ENCODE results near the gene BMAL1.

Gene BMAL1

DNA sequence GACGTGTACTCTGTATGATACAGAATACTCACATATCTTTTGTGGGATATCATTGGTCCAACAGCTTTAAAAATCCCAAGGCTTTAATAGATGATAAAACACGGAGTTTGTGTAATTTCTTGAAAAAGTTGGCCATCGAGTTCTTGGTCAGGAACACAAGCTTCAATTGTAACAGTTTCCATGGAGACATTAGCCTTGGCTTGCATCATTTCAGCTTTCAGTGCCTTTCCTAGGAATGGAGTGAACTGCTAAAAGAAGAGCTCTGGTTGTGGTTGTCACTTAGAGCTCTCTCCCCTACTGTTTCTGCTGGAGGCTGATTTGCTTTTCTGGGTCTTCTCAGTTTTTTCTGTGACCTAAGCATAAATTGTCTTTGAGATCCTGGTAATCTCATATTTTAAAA lies 14.2 kb downstream of the BMAL1 start:
- no peak for DNase-seq (ENCODE audit: low read depth)

DNA sequence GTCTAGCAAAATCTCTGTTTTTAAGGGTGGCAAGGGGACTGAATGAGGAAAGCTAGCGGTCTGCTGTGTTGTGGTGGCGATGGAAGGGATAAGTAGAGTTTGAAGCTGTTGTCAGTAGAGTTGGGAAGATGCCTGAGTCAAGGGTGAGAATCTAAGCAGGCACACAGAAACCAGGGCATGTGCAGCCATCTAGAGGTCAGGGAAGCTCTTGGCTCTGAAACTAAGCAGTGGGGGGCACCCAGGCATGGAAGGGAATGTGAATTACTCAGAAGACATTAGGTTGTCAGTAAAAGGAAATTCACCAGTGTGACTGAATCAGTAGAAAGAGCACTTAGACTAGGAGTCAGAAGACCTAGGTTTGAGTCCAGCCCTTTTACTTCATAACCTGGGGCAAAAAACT lies 15.4 kb downstream of the BMAL1 start:
- DNase-seq (ENCODE audit: low read depth): no peak

GRCh38 chr11:13294178-13294577 lies 16.6 kb downstream of the BMAL1 start:
- no peak for DNase-seq (ENCODE audit: low read depth)

- no peak for DNase-seq (ENCODE audit: low read depth)
These were observed 17.4 kb downstream of the BMAL1 start for GRCh38 chr11:13294771-13295579.

DNA sequence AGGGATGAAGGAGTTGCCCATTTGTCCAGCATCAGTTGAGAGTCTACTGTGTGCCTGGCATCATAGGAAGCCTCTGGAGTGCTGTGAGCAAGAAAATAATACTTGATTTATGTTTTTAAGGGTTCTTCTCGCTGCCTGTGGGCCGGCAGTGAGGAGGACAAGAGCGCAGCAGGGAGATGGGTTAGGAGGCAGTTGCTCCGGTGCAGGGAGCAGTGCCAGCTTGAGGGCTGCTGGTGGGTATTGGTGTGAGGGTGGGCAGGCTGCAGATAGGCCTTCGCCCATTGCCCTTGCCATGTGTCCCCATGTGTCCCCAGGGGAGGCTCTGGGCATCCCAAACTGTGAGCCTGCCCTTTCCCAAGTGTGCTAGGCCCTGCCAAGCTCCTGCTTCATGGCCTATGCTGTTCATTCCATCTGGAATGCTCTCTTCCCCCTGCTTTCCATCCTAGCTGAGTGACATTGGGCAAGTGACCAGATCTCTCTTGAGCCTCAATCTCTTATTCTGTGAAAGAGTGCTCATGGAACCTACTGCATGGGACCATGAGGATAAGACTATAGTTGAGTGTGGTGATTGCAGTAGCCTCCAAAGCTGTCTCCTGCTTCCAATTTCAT lies 19.8 kb downstream of the BMAL1 start:
- DNase-seq (ENCODE audit: low read depth): no peak

DNA sequence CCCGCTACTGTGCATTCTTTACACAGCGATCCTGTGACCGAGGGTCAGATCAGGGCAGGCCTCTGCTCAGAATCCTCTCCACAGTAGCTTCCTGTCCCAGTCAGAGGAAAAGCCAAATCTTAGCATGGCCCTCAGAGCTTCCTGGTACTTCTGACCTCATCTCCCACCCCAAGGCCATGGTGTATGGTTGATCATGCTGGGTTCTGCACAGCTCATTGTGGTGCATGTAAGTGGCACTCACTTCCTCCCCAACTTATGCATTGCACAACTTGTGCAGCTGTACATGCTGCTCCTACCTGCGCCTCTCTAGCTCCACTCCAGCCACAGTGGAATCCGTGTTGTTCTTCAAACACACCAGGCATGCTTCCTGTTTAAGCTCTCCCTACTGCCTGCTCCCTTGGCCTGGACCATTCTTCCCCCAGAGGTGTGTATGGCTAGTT lies 20.3 kb downstream of the BMAL1 start:
- no peak for DNase-seq (ENCODE audit: low read depth)

DNA sequence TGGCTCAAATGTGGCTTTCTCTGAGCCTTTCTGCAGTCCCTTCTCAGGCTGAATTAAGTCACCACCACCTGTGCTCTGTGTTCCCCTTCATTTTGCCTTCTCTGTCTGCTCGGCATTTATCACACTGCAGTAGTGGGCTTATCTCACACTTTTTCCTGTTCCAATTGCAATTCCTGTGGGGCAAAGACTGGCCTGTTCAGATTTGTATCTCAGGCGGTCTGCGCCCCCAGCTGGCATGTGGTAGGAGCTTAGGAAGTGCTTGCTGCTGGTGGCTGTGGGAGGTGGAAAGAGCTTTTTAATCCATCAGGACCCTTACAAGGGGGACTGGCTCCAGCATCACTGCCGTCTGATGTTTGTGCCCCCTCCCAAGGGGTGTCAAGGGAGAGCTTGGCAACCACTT lies 21.2 kb downstream of the BMAL1 start:
- no peak for DNase-seq (ENCODE audit: low read depth)

DNA sequence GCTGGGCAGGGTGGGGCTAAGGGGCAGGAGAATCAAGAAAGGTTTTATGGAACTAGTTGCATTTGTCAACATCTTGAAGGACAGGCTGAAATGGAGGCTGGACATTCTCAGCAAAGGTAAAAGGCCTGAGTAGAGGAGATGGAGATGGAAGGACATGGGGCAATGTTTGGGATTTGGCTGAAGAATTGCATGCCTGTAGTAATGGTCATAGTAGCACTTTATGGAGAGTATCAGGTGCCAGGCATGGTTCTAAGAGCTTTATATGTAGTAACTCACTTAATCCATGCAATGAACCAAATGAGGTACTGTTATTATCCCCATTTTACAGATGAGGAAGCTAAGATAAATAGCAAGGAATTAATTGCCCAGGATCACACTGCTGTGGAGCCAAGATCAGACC lies 23.9 kb downstream of the BMAL1 start:
- DNase-seq (ENCODE audit: low read depth): no peak

DNA sequence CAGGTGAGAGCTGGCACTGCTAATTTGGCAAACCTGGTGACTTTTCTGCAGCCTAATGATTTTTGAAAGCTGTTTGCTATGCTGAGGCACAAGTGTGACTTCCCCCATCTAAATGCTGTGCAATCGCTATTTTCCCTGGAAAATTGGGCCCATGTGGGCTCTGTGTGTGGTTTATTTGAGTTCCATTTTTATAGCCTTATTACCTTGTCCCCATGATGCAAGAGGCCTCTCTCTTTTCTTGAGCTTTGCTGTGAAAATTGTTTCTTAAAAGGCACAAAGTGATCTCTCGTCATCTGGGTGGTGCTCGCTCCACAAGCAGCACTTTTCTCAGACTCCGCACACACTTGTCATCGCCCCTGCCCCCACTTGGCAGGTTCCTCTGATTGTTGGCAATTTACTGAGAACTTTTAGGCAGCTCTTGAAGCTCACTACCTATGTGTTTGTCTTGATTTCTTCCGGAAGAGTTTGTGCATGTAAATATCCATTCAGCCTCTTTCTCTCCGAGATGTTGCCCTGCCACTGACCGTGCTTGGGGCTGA lies 24.9 kb downstream of the BMAL1 start:
- no peak for DNase-seq (ENCODE audit: low read depth)

- DNase-seq (ENCODE audit: low read depth): no peak
These were observed 26.4 kb downstream of the BMAL1 start for GRCh38 chr11:13303668-13304649.

DNA sequence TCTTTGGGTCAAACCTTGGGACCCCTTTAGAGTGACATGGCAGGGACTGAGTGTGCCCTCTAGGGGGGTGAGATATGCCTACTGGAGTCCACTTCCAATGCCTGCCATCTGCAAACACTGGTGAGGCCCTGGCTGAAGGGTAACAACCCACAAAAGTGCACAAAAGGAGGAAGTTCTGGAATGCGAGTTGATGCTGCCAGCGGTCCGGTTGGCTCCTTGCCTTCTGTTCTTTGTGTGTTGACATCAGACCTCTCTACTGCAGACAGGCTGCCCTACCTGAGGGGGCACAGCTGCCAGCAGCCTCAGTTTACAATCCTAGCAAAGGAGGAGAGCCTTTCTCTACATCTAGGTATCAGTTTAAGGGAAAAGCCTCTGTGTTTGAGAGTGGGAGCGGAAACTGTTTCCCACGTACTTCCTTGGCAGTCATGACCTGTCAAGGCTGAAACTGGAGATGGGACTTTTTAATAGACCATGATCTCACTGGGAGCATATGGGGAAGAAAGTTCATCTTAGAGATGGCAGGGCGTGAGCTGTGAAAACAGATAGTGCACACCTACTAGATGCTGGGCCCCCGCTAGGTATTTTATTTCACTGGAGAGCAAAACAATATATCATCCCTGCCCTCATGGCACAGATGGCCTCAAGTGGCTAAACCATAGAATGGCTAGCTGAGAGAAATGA lies 27.2 kb downstream of the BMAL1 start:
- DNase-seq (ENCODE audit: low read depth): no peak

DNA sequence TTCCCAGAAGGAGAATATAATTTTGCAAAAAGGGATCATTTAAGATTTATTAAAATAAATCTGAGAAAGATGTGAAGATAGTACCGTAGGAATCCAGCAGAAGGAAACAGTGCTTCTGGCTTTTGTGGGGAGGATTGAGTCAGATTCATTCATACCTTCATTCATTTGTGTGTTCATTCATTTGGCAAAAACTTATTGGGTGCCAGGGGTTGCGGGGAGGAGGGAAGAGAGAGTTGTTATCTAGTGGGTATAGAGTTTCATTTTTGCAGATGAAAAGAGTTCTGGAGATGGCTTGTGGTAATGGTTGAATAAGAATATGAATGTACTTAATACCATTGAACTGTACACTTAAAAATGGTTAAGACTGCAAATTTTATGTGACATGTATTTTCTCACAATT lies 31.1 kb downstream of the BMAL1 start:
- DNase-seq (ENCODE audit: low read depth): no peak

GRCh38 chr11:13309156-13309555 lies 31.6 kb downstream of the BMAL1 start:
- DNase-seq (ENCODE audit: low read depth): no peak

GRCh38 chr11:13310443-13310842 lies 32.9 kb downstream of the BMAL1 start:
- no peak for DNase-seq (ENCODE audit: low read depth)

GRCh38 chr11:13311570-13311969 lies 34.0 kb downstream of the BMAL1 start:
- DNase-seq (ENCODE audit: low read depth): no peak

DNA sequence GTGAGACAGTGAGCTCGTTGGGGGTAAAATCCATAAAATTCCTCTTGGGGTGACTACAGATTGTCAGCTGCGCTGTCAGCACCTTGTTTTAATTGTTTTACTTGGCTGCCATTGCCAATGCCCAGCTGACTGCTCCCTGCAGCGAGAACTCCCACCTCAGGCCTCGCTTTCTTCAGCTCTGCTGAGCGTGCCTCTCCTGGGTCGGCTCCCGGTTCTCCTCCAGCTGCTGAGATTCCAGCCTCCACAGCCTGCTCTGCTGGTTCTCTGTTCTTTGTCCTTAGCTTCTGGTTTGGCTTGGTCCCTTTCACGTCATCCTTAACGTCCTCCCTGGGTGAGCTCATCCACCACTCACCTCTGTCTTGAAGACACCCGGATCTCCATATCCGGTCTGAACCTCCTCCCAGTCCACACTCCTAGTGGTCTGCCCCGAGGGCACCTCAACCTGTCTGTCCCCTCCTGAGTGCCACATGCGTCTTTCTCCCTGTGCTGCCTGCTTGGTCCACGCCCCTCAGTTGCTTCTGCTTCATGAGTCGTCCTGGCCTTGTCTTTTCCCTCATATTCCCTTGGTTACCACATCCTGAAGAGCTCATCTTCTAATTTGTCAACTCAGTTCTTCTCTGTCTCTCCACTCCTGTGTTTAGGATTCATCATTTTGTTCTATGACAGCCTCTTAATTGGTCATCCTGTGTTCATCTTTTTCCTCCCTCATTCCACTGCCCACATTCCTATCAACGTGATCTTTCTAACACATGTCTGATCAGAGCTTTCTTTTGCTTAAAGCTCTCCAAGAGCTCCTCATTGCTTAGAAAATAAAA lies 35.6 kb downstream of the BMAL1 start:
- no peak for DNase-seq (ENCODE audit: low read depth)

- DNase-seq (ENCODE audit: low read depth): no peak
These were observed 37.2 kb downstream of the BMAL1 start for GRCh38 chr11:13314676-13315394.

GRCh38 chr11:13315517-13316432 lies 38.2 kb downstream of the BMAL1 start:
- DNase-seq (ENCODE audit: low read depth): no peak

DNA sequence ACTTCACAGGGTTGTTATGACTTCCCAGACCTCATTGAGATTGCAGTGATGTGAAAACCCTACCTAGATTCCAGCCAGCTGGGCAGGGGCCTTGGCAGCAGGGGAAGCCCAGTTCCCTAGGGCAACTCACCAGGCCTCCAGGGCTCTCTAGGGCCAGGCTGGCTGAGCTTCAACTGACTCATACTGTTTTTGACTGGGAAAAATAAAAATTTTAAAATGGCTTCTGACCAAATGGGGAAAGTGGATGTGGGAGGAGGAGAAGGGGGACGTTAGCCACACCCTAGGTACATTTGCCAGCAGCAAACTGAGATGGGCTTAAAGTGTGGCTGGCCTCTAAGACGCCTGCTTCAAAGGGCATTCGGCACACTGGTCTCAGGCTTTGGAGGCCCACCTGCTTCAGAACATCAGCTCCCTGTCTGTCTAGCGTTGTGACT lies 39.0 kb downstream of the BMAL1 start:
- no peak for DNase-seq (ENCODE audit: low read depth)
